Effector memory CD8-positive, alpha-beta T cell (primary cell): ENCODE results near the gene INAFM2.
A peak's percentile ranks its signal among the peaks of the same experiment; 100 is the strongest.

ENCODE experiments used
- ATAC-seq: fragments of 150-1000 bp; cut with Tn5 transposase; replicated peaks from 2 replicates; pipeline ENCODE4 v1.10.0; 2021; ENCODE audit warnings: mild to moderate bottlenecking, moderate library complexity
- DNase-seq, 3 experiments: peaks; one replicate each; pipeline ENCODE4 v3.0.0; 2021
- H3K27ac Mint-ChIP-seq, 2 donors: one replicate each; pipeline ENCODE4 v1.8.0; 2022; ENCODE audit warnings: mild to moderate bottlenecking in 2 of 2, mixed read lengths in 2 of 2, moderate library complexity in 2 of 2
- H3K27me3 Mint-ChIP-seq, 2 donors: one replicate each; pipeline ENCODE4 v1.8.0; 2022; ENCODE audit warnings: mixed read lengths in 2 of 2
- H3K36me3 Mint-ChIP-seq: one replicate; pipeline ENCODE4 v1.8.0; 2022; ENCODE audit warnings: mild to moderate bottlenecking, moderate library complexity, mixed read lengths; ENCODE audit not compliant: insufficient read depth
- H3K4me1 Mint-ChIP-seq, 2 donors: one replicate each; pipeline ENCODE4 v1.8.0; 2022; ENCODE audit warnings: low read depth in 2 of 2, mixed read lengths in 2 of 2
- H3K4me3 Mint-ChIP-seq, 2 donors: one replicate each; pipeline ENCODE4 v1.8.0; 2022; ENCODE audit warnings: mild to moderate bottlenecking in 2 of 2, mixed read lengths in 2 of 2, moderate library complexity in 2 of 2
- H3K9me3 Mint-ChIP-seq, 2 donors: one replicate each; pipeline ENCODE4 v1.8.0; 2022; ENCODE audit warnings: mixed read lengths in 2 of 2

Gene INAFM2

GRCh38 chr15:40348474-40348870 lies 25.0 kb downstream of the INAFM2 start:
- Mint-ChIP-seq H3K4me3 (no peak overlapping the region), H3K36me3 (no peaks in the 10 kb centered on the region), H3K27ac (peak overlapping the region in 1 of 2 donors; percentile 6), H3K27me3 (peaks cover 0 to 1% of the 10 kb centered on the region in 2 donors), H3K9me3 (no peaks in the 10 kb centered on the region), H3K4me1 (peaks cover 0 to 2% of the 10 kb centered on the region in 2 donors)
- no peak for ATAC-seq
- DNase-seq: no peak

GRCh38 chr15:40349163-40349562 lies 25.7 kb downstream of the INAFM2 start:
- H3K4me3 Mint-ChIP-seq: no peak overlapping the region
- H3K36me3 Mint-ChIP-seq: no peaks in the 10 kb centered on the region
- H3K27me3 Mint-ChIP-seq: peaks cover 3 to 4% of the 10 kb centered on the region in 2 donors
- no peak for ATAC-seq
- H3K27ac Mint-ChIP-seq: no peak overlapping the region
- no peak for DNase-seq
- no peaks in the 10 kb centered on the region for H3K9me3 Mint-ChIP-seq
- H3K4me1 Mint-ChIP-seq: peaks cover 0 to 2% of the 10 kb centered on the region in 2 donors

- DNase-seq: no peak
- no peak overlapping the region for H3K4me3 Mint-ChIP-seq
Observed at GRCh38 chr15:40352281-40352901, 28.9 kb downstream of the INAFM2 start.

GRCh38 chr15:40353697-40354096 lies 30.2 kb downstream of the INAFM2 start:
- Mint-ChIP-seq H3K36me3 (no peaks in the 10 kb centered on the region), H3K9me3 (no peaks in the 10 kb centered on the region), H3K27ac (peak overlapping the region in 1 of 2 donors; percentile 84), H3K4me3 (no peak overlapping the region), H3K27me3 (peaks cover 4 to 21% of the 10 kb centered on the region in 2 donors), H3K4me1 (peaks cover 3 to 4% of the 10 kb centered on the region in 2 donors)
- no peak for ATAC-seq
- no peak for DNase-seq

More at GRCh38 chr15:40352281-40352901, 28.9 kb downstream of the INAFM2 start:
- Mint-ChIP-seq H3K36me3 (no peaks in the 10 kb centered on the region), H3K27me3 (peaks cover 4 to 21% of the 10 kb centered on the region in 2 donors), H3K4me1 (no peaks in the 10 kb centered on the region), H3K27ac (no peak overlapping the region), H3K9me3 (no peaks in the 10 kb centered on the region)
- no peak for ATAC-seq

GRCh38 chr15:40354408-40355171 lies 31.1 kb downstream of the INAFM2 start:
- Mint-ChIP-seq H3K27ac (no peak overlapping the region), H3K27me3 (peaks cover 4 to 21% of the 10 kb centered on the region in 2 donors), H3K36me3 (peaks cover 3% of the 10 kb centered on the region), H3K9me3 (no peaks in the 10 kb centered on the region), H3K4me3 (no peak overlapping the region), H3K4me1 (peaks cover 8 to 9% of the 10 kb centered on the region in 2 donors)
- ATAC-seq: no peak
- DNase-seq: no peak

- no peak overlapping the region for H3K27ac Mint-ChIP-seq
- peaks cover 4 to 21% of the 10 kb centered on the region in 2 donors for H3K27me3 Mint-ChIP-seq
Observed at GRCh38 chr15:40355976-40356585, 32.6 kb downstream of the INAFM2 start.

GRCh38 chr15:40357246-40357645 lies 33.8 kb downstream of the INAFM2 start:
- ATAC-seq (no peak), DNase-seq (no peak)
- Mint-ChIP-seq H3K4me3 (peak overlapping the region; percentile 81 to 88), H3K36me3 (peaks cover 3% of the 10 kb centered on the region), H3K9me3 (no peaks in the 10 kb centered on the region), H3K27me3 (peaks cover 4 to 21% of the 10 kb centered on the region in 2 donors), H3K27ac (no peak overlapping the region), H3K4me1 (peaks cover 8 to 12% of the 10 kb centered on the region in 2 donors)

More at GRCh38 chr15:40355976-40356585, 32.6 kb downstream of the INAFM2 start:
- no peaks in the 10 kb centered on the region for H3K9me3 Mint-ChIP-seq
- peaks cover 8 to 9% of the 10 kb centered on the region in 2 donors for H3K4me1 Mint-ChIP-seq
- no peak overlapping the region for H3K4me3 Mint-ChIP-seq
- ATAC-seq (no peak), DNase-seq (no peak)
- peaks cover 3% of the 10 kb centered on the region for H3K36me3 Mint-ChIP-seq

- H3K36me3 Mint-ChIP-seq: peaks cover 3% of the 10 kb centered on the region
- ATAC-seq: peak; percentile 90
- H3K4me1 Mint-ChIP-seq: peaks cover 10 to 18% of the 10 kb centered on the region in 2 donors
- H3K27me3 Mint-ChIP-seq: peaks cover 4 to 21% of the 10 kb centered on the region in 2 donors
- peak; percentile 88 to 94 (median 92) for DNase-seq
- H3K27ac Mint-ChIP-seq: no peak within 1 kb of the TSS
- H3K9me3 Mint-ChIP-seq: no peaks in the 10 kb centered on the region
- H3K4me3 Mint-ChIP-seq: peak within 1 kb of the TSS; percentile 81 to 88
Observed at GRCh38 chr15:40357723-40358470, 34.4 kb downstream of the INAFM2 start, which contains the start of gene DISP2. TSS of gene DISP2 (plus strand) at chr15:40358219. CDS start at chr15:40358322, 103 bp downstream.

GRCh38 chr15:40358471-40359353 lies 35.2 kb downstream of the INAFM2 start:
- no peak for DNase-seq
- H3K4me3 Mint-ChIP-seq: peak overlapping the region; percentile 81 to 88
- peak; percentile 22 for ATAC-seq
- no peak overlapping the region for H3K27ac Mint-ChIP-seq
- H3K27me3 Mint-ChIP-seq: peaks cover under 1 to 21% of the 10 kb centered on the region in 2 donors
- H3K4me1 Mint-ChIP-seq: peaks cover 12 to 18% of the 10 kb centered on the region in 2 donors
- H3K36me3 Mint-ChIP-seq: peaks cover 3% of the 10 kb centered on the region
- H3K9me3 Mint-ChIP-seq: no peaks in the 10 kb centered on the region

- H3K9me3 Mint-ChIP-seq: no peaks in the 10 kb centered on the region
- no peak for ATAC-seq
- peaks cover 13 to 18% of the 10 kb centered on the region in 2 donors for H3K4me1 Mint-ChIP-seq
- no peak overlapping the region for H3K27ac Mint-ChIP-seq
- peaks cover 0 to 9% of the 10 kb centered on the region in 2 donors for H3K27me3 Mint-ChIP-seq
- H3K36me3 Mint-ChIP-seq: peaks cover 3% of the 10 kb centered on the region
- no peak overlapping the region for H3K4me3 Mint-ChIP-seq
- DNase-seq: no peak
Observed at GRCh38 chr15:40360015-40360414, 36.5 kb downstream of the INAFM2 start.

- H3K27ac Mint-ChIP-seq: no peak overlapping the region
- H3K27me3 Mint-ChIP-seq: no peaks in the 10 kb centered on the region
- no peak overlapping the region for H3K4me3 Mint-ChIP-seq
- no peaks in the 10 kb centered on the region for H3K9me3 Mint-ChIP-seq
- peaks cover 25 to 29% of the 10 kb centered on the region in 2 donors for H3K4me1 Mint-ChIP-seq
- ATAC-seq (no peak), DNase-seq (no peak)
- peaks cover 3% of the 10 kb centered on the region for H3K36me3 Mint-ChIP-seq
Observed at GRCh38 chr15:40361640-40362039, 38.1 kb downstream of the INAFM2 start.

GRCh38 chr15:40363611-40364010 lies 40.1 kb downstream of the INAFM2 start:
- H3K4me3 Mint-ChIP-seq: no peak overlapping the region
- peaks cover 3% of the 10 kb centered on the region for H3K36me3 Mint-ChIP-seq
- no peaks in the 10 kb centered on the region for H3K9me3 Mint-ChIP-seq
- DNase-seq (no peak), ATAC-seq (no peak)
- H3K4me1 Mint-ChIP-seq: peaks cover 33 to 37% of the 10 kb centered on the region in 2 donors
- H3K27ac Mint-ChIP-seq: no peak overlapping the region
- H3K27me3 Mint-ChIP-seq: no peaks in the 10 kb centered on the region
